Osteocyte (in vitro differentiated cells): ENCODE measurements around the gene DUSP5. TPM values are rescaled to one million over a fixed set of nuclear protein-coding genes. Genes with fewer than 3 reads are reported as not detected.

Experiments used
- DNase-seq: peaks from one replicate; pipeline ENCODE4 v3.0.0; 2021; ENCODE audit warnings: mixed read lengths; ENCODE audit not compliant: unreplicated experiment; ENCODE audit errors: extremely low spot score
- H3K27ac Mint-ChIP-seq: one replicate; pipeline ENCODE4 v1.8.0; 2021; ENCODE audit warnings: mild to moderate bottlenecking, mixed read lengths; ENCODE audit not compliant: unreplicated experiment
- H3K27me3 Mint-ChIP-seq: one replicate; pipeline ENCODE4 v1.8.0; 2021; ENCODE audit warnings: mixed read lengths; ENCODE audit not compliant: unreplicated experiment
- H3K36me3 Mint-ChIP-seq: one replicate; pipeline ENCODE4 v1.8.0; 2021; ENCODE audit warnings: mixed read lengths; ENCODE audit not compliant: unreplicated experiment
- H3K4me1 Mint-ChIP-seq: one replicate; pipeline ENCODE4 v1.8.0; 2021; ENCODE audit warnings: mixed read lengths; ENCODE audit not compliant: unreplicated experiment
- H3K4me3 Mint-ChIP-seq: one replicate; pipeline ENCODE4 v1.8.0; 2021; ENCODE audit warnings: mild to moderate bottlenecking, moderate library complexity, mixed read lengths; ENCODE audit not compliant: unreplicated experiment
- H3K9me3 Mint-ChIP-seq: one replicate; pipeline ENCODE4 v1.8.0; 2021; ENCODE audit warnings: mixed read lengths; ENCODE audit not compliant: unreplicated experiment
- total RNA-seq: library from RNA; stranded (reverse); gene quantifications from 2 replicates; pipeline ENCODE4 v1.2.1, GENCODE V29; 2021
- TF ChIP-seq, protein P1 (sequence below): fragments of 200-600 bp; sonication (generic); IDR thresholded peaks from 2 replicates; pipeline ENCODE4 v1.5.0; 2021; ENCODE audit warnings: antibody characterized with exemption, mild to moderate bottlenecking, moderate library complexity

DUSP5 gene
- total RNA-seq, 1 donor from 2014 or later, result 16.1 TPM

GRCh38 chr10:110504111-110504735 lies 6.5 kb downstream of the DUSP5 start:
- H3K9me3 Mint-ChIP-seq, result no peaks in the 10 kb centered on the region
- no peaks in the 10 kb centered on the region for H3K27me3 Mint-ChIP-seq
- TF ChIP-seq, protein P1, sequence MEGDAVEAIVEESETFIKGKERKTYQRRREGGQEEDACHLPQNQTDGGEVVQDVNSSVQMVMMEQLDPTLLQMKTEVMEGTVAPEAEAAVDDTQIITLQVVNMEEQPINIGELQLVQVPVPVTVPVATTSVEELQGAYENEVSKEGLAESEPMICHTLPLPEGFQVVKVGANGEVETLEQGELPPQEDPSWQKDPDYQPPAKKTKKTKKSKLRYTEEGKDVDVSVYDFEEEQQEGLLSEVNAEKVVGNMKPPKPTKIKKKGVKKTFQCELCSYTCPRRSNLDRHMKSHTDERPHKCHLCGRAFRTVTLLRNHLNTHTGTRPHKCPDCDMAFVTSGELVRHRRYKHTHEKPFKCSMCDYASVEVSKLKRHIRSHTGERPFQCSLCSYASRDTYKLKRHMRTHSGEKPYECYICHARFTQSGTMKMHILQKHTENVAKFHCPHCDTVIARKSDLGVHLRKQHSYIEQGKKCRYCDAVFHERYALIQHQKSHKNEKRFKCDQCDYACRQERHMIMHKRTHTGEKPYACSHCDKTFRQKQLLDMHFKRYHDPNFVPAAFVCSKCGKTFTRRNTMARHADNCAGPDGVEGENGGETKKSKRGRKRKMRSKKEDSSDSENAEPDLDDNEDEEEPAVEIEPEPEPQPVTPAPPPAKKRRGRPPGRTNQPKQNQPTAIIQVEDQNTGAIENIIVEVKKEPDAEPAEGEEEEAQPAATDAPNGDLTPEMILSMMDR, result no peak
- peak overlapping the region; percentile 48 for H3K27ac Mint-ChIP-seq
- peaks cover 26% of the 10 kb centered on the region for H3K36me3 Mint-ChIP-seq
- H3K4me3 Mint-ChIP-seq, result no peak overlapping the region
- no peak for DNase-seq
- H3K4me1 Mint-ChIP-seq, result peaks cover 56% of the 10 kb centered on the region

GRCh38 chr10:110505130-110505770 lies 7.5 kb downstream of the DUSP5 start:
- no peak overlapping the region for H3K4me3 Mint-ChIP-seq
- no peaks in the 10 kb centered on the region for H3K27me3 Mint-ChIP-seq
- H3K27ac Mint-ChIP-seq, result no peak overlapping the region
- DNase-seq, result no peak
- H3K9me3 Mint-ChIP-seq, result no peaks in the 10 kb centered on the region
- peaks cover 31% of the 10 kb centered on the region for H3K36me3 Mint-ChIP-seq
- TF ChIP-seq, protein P1, result no peak
- H3K4me1 Mint-ChIP-seq, result peaks cover 46% of the 10 kb centered on the region

- Mint-ChIP-seq H3K4me1 (peaks cover 37% of the 10 kb centered on the region), H3K27ac (no peak overlapping the region), H3K27me3 (no peaks in the 10 kb centered on the region), H3K9me3 (no peaks in the 10 kb centered on the region), H3K4me3 (no peak overlapping the region), H3K36me3 (peaks cover 43% of the 10 kb centered on the region)
- TF ChIP-seq, protein P1, result no peak
- no peak for DNase-seq
Measured at GRCh38 chr10:110506448-110506847, 8.7 kb downstream of the DUSP5 start.

- H3K36me3 Mint-ChIP-seq, result peaks cover 46% of the 10 kb centered on the region
- H3K27me3 Mint-ChIP-seq, result no peaks in the 10 kb centered on the region
- H3K4me3 Mint-ChIP-seq, result no peak overlapping the region
- TF ChIP-seq, protein P1, result no peak
- no peaks in the 10 kb centered on the region for H3K9me3 Mint-ChIP-seq
- DNase-seq, result no peak
- H3K4me1 Mint-ChIP-seq, result peaks cover 30% of the 10 kb centered on the region
- no peak overlapping the region for H3K27ac Mint-ChIP-seq
Measured at GRCh38 chr10:110507346-110507745, 9.6 kb downstream of the DUSP5 start.

DNA sequence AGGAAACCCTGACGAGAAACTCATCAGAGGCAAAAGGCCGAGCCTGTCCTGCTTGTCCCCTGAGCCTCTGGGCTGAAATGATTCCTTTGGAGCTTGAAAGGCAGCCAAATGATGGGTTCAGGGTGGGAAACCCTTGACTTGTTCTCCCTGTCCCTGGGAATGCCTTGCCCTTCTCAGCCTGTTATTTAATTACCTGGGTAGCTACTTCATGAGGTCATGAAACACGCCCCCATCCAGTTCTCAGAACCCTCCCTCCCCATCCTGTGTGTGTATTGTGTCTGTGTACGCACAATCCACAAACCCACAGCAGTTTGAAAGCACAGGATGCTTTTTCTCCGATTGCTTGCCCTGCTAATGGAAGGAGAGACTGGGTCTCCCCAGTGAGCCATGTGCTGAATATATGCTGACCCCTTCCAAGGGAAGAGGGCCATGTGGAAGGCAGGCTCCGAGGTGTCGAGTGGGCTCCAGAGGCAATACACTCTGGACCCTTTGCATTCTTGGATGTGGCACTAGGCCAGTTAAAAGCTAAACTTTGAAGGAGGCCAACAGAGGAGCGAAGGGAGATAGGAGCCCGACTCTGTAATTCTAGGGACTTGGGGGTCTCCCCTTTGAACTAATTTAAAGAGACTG lies 10.6 kb downstream of the DUSP5 start:
- H3K27ac Mint-ChIP-seq, result no peak overlapping the region
- H3K9me3 Mint-ChIP-seq, result no peaks in the 10 kb centered on the region
- H3K4me3 Mint-ChIP-seq, result no peak overlapping the region

More for the DNA sequence above, 10.6 kb downstream of the DUSP5 start:
- TF ChIP-seq, protein P1, result no peak
- DNase-seq, result no peak
- H3K36me3 Mint-ChIP-seq, result peaks cover 52% of the 10 kb centered on the region
- peaks cover 27% of the 10 kb centered on the region for H3K4me1 Mint-ChIP-seq
- no peaks in the 10 kb centered on the region for H3K27me3 Mint-ChIP-seq
